Activated CD8-positive, alpha-beta memory T cell treated with anti-CD3 and anti-CD28 coated beads, Interleukin-2, amount 10 ng/mL, durations not matched to agents 7 days and 5 days (primary cell): ENCODE data around the gene ZNF653. TPM values are rescaled to one million over a fixed set of nuclear protein-coding genes. Genes with fewer than 3 reads are reported as not detected.
"Not testable (repeated sequence)": the region's sequence is repeated elsewhere in the genome, so short reads cannot be mapped to it uniquely, and the experiment has no call there.

ENCODE experiments used
- ATAC-seq: fragments of 150-1000 bp; cut with Tn5 transposase; one replicate; pipeline ENCODE4 v1.10.0; 2021; ENCODE audit warnings: moderate library complexity
- CTCF ChIA-PET: fragments of 350-600 bp; sonication (Branson Sonifier 250); formaldehyde crosslinking; loops from one replicate; lab custom pipeline; 2021; ENCODE audit warnings: antibody characterized with exemption; lab: Charles Lee
- DNase-seq: peaks from one replicate; pipeline ENCODE4 v3.0.0-alpha.2; 2020
- H3K27ac Mint-ChIP-seq: one replicate; pipeline ENCODE4 v1.8.0; 2021; ENCODE audit warnings: mild to moderate bottlenecking, mixed read lengths
- H3K27me3 Mint-ChIP-seq: one replicate; pipeline ENCODE4 v1.8.0; 2021; ENCODE audit warnings: mixed read lengths
- H3K36me3 Mint-ChIP-seq: one replicate; pipeline ENCODE4 v1.8.0; 2021; ENCODE audit warnings: mild to moderate bottlenecking, mixed read lengths
- H3K4me1 Mint-ChIP-seq: one replicate; pipeline ENCODE4 v1.8.0; 2021; ENCODE audit warnings: mixed read lengths
- H3K4me3 Mint-ChIP-seq: one replicate; pipeline ENCODE4 v1.8.0; 2021; ENCODE audit warnings: mild to moderate bottlenecking, moderate library complexity, mixed read lengths
- H3K9me3 Mint-ChIP-seq: one replicate; pipeline ENCODE4 v1.8.0; 2022; ENCODE audit warnings: low read depth, mixed read lengths
- total RNA-seq, 2 experiments: library from RNA; stranded (reverse); gene quantifications; one replicate each; pipeline ENCODE4 v1.2.3, GENCODE V29; 2021

The ZNF653 gene
- total RNA-seq, 2 experiments from 2014 or later, result 16.1 to 16.7 TPM

- Mint-ChIP-seq H3K27me3 (peaks cover 10% of the 10 kb centered on the region), H3K36me3 (peaks cover 7% of the 10 kb centered on the region), H3K4me3 (no peak overlapping the region), H3K27ac (no peak overlapping the region), H3K4me1 (peaks cover 20% of the 10 kb centered on the region), H3K9me3 (no peaks in the 10 kb centered on the region)
- no peak for DNase-seq
- ATAC-seq, result no peak
- CTCF ChIA-PET, result interaction anchor here (0.7 to 1.7 kb wide), 4 partner anchors 34 to 111 kb away, joined by 3 to 6 read pairs (median 3); partner anchors contain the start of gene SWSAP1
Observed at GRCh38 chr19:11485245-11485837, 20.3 kb downstream of the ZNF653 start.

- CTCF ChIA-PET, result interaction anchor here (0.7 to 3.4 kb wide), 37 partner anchors 9 to 345 kb away, joined by 3 to 52 read pairs (median 6); partner anchors contain the start of genes ECSIT, ELOF1, EPOR and ODAD3
- Mint-ChIP-seq H3K4me1 (peaks cover 20% of the 10 kb centered on the region), H3K4me3 (no peak overlapping the region), H3K9me3 (no peaks in the 10 kb centered on the region), H3K36me3 (peaks cover 5% of the 10 kb centered on the region), H3K27me3 (peaks cover 18% of the 10 kb centered on the region), H3K27ac (no peak overlapping the region)
- no peak for ATAC-seq
- DNase-seq, result no peak
Observed at GRCh38 chr19:11483366-11484111, 22.1 kb downstream of the ZNF653 start.

GRCh38 chr19:11482384-11483050 lies 23.1 kb downstream of the ZNF653 start:
- peaks cover 25% of the 10 kb centered on the region for H3K27me3 Mint-ChIP-seq
- peaks cover 20% of the 10 kb centered on the region for H3K4me1 Mint-ChIP-seq
- CTCF ChIA-PET, result interaction anchor here (0.7 to 3.4 kb wide), 50 partner anchors 9 to 356 kb away, joined by 3 to 52 read pairs (median 5); partner anchors contain the start of genes ANGPTL8, ECSIT, ELOF1 and EPOR
- H3K36me3 Mint-ChIP-seq, result peaks cover 5% of the 10 kb centered on the region
- peak overlapping the region; percentile 60 for H3K4me3 Mint-ChIP-seq
- H3K9me3 Mint-ChIP-seq, result no peaks in the 10 kb centered on the region
- DNase-seq (peak; percentile 91), ATAC-seq (peak; percentile 79)
- peak overlapping the region; percentile 77 for H3K27ac Mint-ChIP-seq

GRCh38 chr19:11481534-11482383 lies 23.9 kb downstream of the ZNF653 start:
- peaks cover 3% of the 10 kb centered on the region for H3K36me3 Mint-ChIP-seq
- H3K27ac Mint-ChIP-seq, result peak overlapping the region; percentile 77
- CTCF ChIA-PET, result interaction anchor here (0.8 to 3.4 kb wide), 46 partner anchors 8 to 355 kb away, joined by 3 to 52 read pairs (median 5); partner anchors contain the start of genes ANGPTL8, ECSIT, EPOR and ODAD3
- ATAC-seq (peak; percentile 85), DNase-seq (peak; percentile 90)
- peaks cover 32% of the 10 kb centered on the region for H3K27me3 Mint-ChIP-seq
- H3K9me3 Mint-ChIP-seq, result no peaks in the 10 kb centered on the region
- H3K4me1 Mint-ChIP-seq, result peaks cover 20% of the 10 kb centered on the region
- H3K4me3 Mint-ChIP-seq, result peak overlapping the region; percentile 60

- Mint-ChIP-seq H3K9me3 (no peaks in the 10 kb centered on the region), H3K4me3 (peak within 1 kb of the TSS; percentile 53), H3K4me1 (peaks cover 20% of the 10 kb centered on the region), H3K27me3 (peaks cover 34% of the 10 kb centered on the region), H3K36me3 (peaks cover 3% of the 10 kb centered on the region), H3K27ac (no peak within 1 kb of the TSS)
- ATAC-seq (no peak), DNase-seq (no peak)
- CTCF ChIA-PET, result interaction anchor here (1.0 to 3.4 kb wide), 4 partner anchors 13 to 100 kb away, joined by 3 to 52 read pairs (median 12); partner anchors contain the start of gene EPOR
Observed at GRCh38 chr19:11480715-11481533, 24.7 kb downstream of the ZNF653 start, which contains the start of gene ELAVL3. Gene ELAVL3 (minus strand): TSS chr19:11481046. CDS start chr19:11480608, 438 bp downstream.

- Mint-ChIP-seq H3K4me1 (peaks cover 20% of the 10 kb centered on the region), H3K27ac (no peak overlapping the region), H3K36me3 (peaks cover 3% of the 10 kb centered on the region), H3K27me3 (peaks cover 36% of the 10 kb centered on the region), H3K4me3 (no peak overlapping the region), H3K9me3 (no peaks in the 10 kb centered on the region)
- DNase-seq (no peak), ATAC-seq (no peak)
- CTCF ChIA-PET, result interaction anchor here (1.0 to 3.4 kb wide), 3 partner anchors 12 to 99 kb away, joined by 3 to 52 read pairs (median 3); no protein-coding TSS in a partner anchor
Observed at GRCh38 chr19:11479898-11480714, 25.5 kb downstream of the ZNF653 start.

- no peak for ATAC-seq
- H3K4me3 Mint-ChIP-seq, result no peak overlapping the region
Observed at GRCh38 chr19:11479090-11479897, 26.3 kb downstream of the ZNF653 start.

GRCh38 chr19:11478167-11479089 lies 27.2 kb downstream of the ZNF653 start:
- no peak overlapping the region for H3K27ac Mint-ChIP-seq
- H3K36me3 Mint-ChIP-seq, result no peaks in the 10 kb centered on the region
- ATAC-seq (no peak), DNase-seq (no peak)
- no peak overlapping the region for H3K4me3 Mint-ChIP-seq
- H3K4me1 Mint-ChIP-seq, result peaks cover 16% of the 10 kb centered on the region
- H3K27me3 Mint-ChIP-seq, result peaks cover 40% of the 10 kb centered on the region
- CTCF ChIA-PET, result interaction anchor here (1.7 kb wide), 1 partner anchor 98 kb away, joined by 7 read pairs; no protein-coding TSS in a partner anchor
- no peaks in the 10 kb centered on the region for H3K9me3 Mint-ChIP-seq

More at GRCh38 chr19:11479090-11479897, 26.3 kb downstream of the ZNF653 start:
- Mint-ChIP-seq H3K9me3 (no peaks in the 10 kb centered on the region), H3K4me1 (peaks cover 20% of the 10 kb centered on the region), H3K27me3 (peaks cover 36% of the 10 kb centered on the region), H3K27ac (no peak overlapping the region), H3K36me3 (peaks cover 3% of the 10 kb centered on the region)
- CTCF ChIA-PET, result no interaction called here
- no peak for DNase-seq

- DNase-seq (no peak), ATAC-seq (no peak)
- Mint-ChIP-seq H3K27ac (no peak overlapping the region), H3K9me3 (no peaks in the 10 kb centered on the region), H3K36me3 (no peaks in the 10 kb centered on the region), H3K27me3 (peaks cover 38% of the 10 kb centered on the region), H3K4me1 (no peaks in the 10 kb centered on the region), H3K4me3 (no peak overlapping the region)
- CTCF ChIA-PET, result interaction anchor here (1.1 kb wide), 1 partner anchor 94 kb away, joined by 7 read pairs; no protein-coding TSS in a partner anchor
Observed at GRCh38 chr19:11475861-11476260, 29.8 kb downstream of the ZNF653 start.

GRCh38 chr19:11475343-11475742 lies 30.3 kb downstream of the ZNF653 start:
- not testable (repeated sequence) for H3K36me3 Mint-ChIP-seq, DNase-seq, H3K27ac Mint-ChIP-seq, H3K4me1 Mint-ChIP-seq, H3K4me3 Mint-ChIP-seq, ATAC-seq, H3K9me3 Mint-ChIP-seq
- peaks cover 38% of the 10 kb centered on the region for H3K27me3 Mint-ChIP-seq
- CTCF ChIA-PET, result interaction anchor here (1.1 kb wide), 1 partner anchor 94 kb away, joined by 7 read pairs; no protein-coding TSS in a partner anchor
